RWPE2 (cell line): ENCODE measurements around the gene NEAT1.

Source experiments
- ATAC-seq: fragments of 200-7000 bp; cut with Tn5 transposase; 3 replicates; pipeline ENCODE4 v1.9.1; 2021; ENCODE audit warnings: low read depth
- DNase-seq: peaks from one replicate; pipeline ENCODE4 v3.0.0-alpha.2; 2020; ENCODE audit warnings: low spot score
- H3K27ac ChIP-seq: fragments of 450-650 bp; 2 replicates; pipeline ENCODE4 v1.5.1; 2017; ENCODE audit warnings: mild to moderate bottlenecking; ENCODE audit not compliant: poor library complexity, severe bottlenecking
- H3K27me3 ChIP-seq: fragments of 250-450 bp; sonication (Bioruptor Pico); 2 replicates; pipeline ENCODE4 v1.5.1; 2021; ENCODE audit warnings: mild to moderate bottlenecking, moderate library complexity; ENCODE audit not compliant: insufficient read depth, poor library complexity, severe bottlenecking
- H3K36me3 ChIP-seq: fragments of 250-450 bp; sonication (Bioruptor Pico); 2 replicates; pipeline ENCODE4 v1.5.1; 2020; ENCODE audit warnings: low read depth, mild to moderate bottlenecking, moderate library complexity
- H3K4me1 ChIP-seq: fragments of 250-450 bp; sonication (Bioruptor Pico); 2 replicates; pipeline ENCODE4 v1.5.1; 2021; ENCODE audit warnings: mild to moderate bottlenecking, moderate library complexity; ENCODE audit not compliant: insufficient read depth, poor library complexity, severe bottlenecking
- H3K4me3 ChIP-seq: fragments of 250-450 bp; sonication (Bioruptor Pico); 2 replicates; pipeline ENCODE4 v1.5.1; 2021; ENCODE audit warnings: mild to moderate bottlenecking, moderate library complexity; ENCODE audit not compliant: severe bottlenecking
- H3K9me3 ChIP-seq: fragments of 250-450 bp; sonication (Bioruptor Pico); 2 replicates; pipeline ENCODE4 v1.5.1; 2021; ENCODE audit warnings: mild to moderate bottlenecking, moderate library complexity; ENCODE audit not compliant: severe bottlenecking
- TF ChIP-seq, protein P1 (sequence below): fragments of 450-650 bp; IDR thresholded peaks from one replicate; pipeline ENCODE4 v1.5.1; 2017; ENCODE audit warnings: mild to moderate bottlenecking, moderate library complexity; ENCODE audit not compliant: poor library complexity, severe bottlenecking

NEAT1 gene

DNA sequence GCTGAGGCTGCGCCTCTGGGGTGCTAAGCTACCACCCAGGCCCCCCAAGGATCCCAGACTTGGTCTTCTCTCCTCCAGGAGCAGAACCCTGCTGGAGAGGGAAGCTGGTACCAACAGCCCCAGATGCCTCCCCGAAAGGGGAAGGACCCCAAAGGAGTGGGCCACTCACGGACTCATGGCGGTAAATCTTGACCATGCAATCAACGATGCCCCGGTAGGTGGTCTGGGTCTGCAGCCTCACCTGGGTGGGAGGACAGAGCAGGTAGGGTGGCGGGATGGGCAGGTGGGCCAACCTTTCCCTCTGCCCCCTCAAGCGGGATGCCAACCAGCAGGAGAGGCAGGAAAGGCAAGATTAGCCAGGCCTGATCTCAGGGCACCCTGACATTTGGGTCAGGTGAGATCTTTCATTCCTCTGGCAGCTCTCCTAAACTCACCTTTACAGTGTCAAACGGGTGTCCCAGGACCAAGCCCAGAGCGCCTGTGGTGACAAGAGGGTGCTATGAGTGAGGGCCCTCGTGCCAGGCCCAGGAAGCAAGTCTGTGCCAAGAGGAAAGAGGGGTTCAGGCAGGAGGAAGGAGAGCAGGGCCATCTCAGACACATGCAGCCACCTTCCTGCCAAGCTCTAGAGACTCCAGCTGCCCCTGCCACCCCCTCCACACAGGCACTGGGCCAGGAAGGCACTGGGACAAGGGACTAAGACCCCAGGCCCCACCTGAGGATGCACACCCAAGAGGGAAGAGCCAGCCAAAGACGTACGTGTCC is 42.7 kb upstream of the NEAT1 start:
- ATAC-seq, result no peak
- TF ChIP-seq, protein P1, sequence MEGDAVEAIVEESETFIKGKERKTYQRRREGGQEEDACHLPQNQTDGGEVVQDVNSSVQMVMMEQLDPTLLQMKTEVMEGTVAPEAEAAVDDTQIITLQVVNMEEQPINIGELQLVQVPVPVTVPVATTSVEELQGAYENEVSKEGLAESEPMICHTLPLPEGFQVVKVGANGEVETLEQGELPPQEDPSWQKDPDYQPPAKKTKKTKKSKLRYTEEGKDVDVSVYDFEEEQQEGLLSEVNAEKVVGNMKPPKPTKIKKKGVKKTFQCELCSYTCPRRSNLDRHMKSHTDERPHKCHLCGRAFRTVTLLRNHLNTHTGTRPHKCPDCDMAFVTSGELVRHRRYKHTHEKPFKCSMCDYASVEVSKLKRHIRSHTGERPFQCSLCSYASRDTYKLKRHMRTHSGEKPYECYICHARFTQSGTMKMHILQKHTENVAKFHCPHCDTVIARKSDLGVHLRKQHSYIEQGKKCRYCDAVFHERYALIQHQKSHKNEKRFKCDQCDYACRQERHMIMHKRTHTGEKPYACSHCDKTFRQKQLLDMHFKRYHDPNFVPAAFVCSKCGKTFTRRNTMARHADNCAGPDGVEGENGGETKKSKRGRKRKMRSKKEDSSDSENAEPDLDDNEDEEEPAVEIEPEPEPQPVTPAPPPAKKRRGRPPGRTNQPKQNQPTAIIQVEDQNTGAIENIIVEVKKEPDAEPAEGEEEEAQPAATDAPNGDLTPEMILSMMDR, result no peak
- H3K4me1 ChIP-seq, result peaks cover 13% of the 10 kb centered on the region
- no peaks in the 10 kb centered on the region for H3K36me3 ChIP-seq
- no peak for DNase-seq
- H3K27me3 ChIP-seq, result no peaks in the 10 kb centered on the region
- H3K27ac ChIP-seq, result no peak overlapping the region
- H3K4me3 ChIP-seq, result no peak overlapping the region
- H3K9me3 ChIP-seq, result no peaks in the 10 kb centered on the region

GRCh38 chr11:65380460-65381119 is 42.0 kb upstream of the NEAT1 start:
- TF ChIP-seq, protein P1, result no peak
- Histone ChIP-seq H3K9me3 (no peaks in the 10 kb centered on the region), H3K36me3 (no peaks in the 10 kb centered on the region), H3K4me3 (no peak overlapping the region), H3K27ac (peak overlapping the region; percentile 97), H3K27me3 (no peaks in the 10 kb centered on the region), H3K4me1 (peaks cover 13% of the 10 kb centered on the region)
- no peak for ATAC-seq
- DNase-seq, result no peak

GRCh38 chr11:65381716-65382032 is 40.9 kb upstream of the NEAT1 start:
- Histone ChIP-seq H3K9me3 (no peaks in the 10 kb centered on the region), H3K4me1 (peaks cover 16% of the 10 kb centered on the region), H3K27ac (peak overlapping the region; percentile 97), H3K4me3 (peak overlapping the region; percentile 2), H3K36me3 (no peaks in the 10 kb centered on the region), H3K27me3 (no peaks in the 10 kb centered on the region)
- TF ChIP-seq, protein P1, result no peak
- DNase-seq, result no peak
- peak; percentile 32; the same call in 2 of the 3 replicates for ATAC-seq

DNA sequence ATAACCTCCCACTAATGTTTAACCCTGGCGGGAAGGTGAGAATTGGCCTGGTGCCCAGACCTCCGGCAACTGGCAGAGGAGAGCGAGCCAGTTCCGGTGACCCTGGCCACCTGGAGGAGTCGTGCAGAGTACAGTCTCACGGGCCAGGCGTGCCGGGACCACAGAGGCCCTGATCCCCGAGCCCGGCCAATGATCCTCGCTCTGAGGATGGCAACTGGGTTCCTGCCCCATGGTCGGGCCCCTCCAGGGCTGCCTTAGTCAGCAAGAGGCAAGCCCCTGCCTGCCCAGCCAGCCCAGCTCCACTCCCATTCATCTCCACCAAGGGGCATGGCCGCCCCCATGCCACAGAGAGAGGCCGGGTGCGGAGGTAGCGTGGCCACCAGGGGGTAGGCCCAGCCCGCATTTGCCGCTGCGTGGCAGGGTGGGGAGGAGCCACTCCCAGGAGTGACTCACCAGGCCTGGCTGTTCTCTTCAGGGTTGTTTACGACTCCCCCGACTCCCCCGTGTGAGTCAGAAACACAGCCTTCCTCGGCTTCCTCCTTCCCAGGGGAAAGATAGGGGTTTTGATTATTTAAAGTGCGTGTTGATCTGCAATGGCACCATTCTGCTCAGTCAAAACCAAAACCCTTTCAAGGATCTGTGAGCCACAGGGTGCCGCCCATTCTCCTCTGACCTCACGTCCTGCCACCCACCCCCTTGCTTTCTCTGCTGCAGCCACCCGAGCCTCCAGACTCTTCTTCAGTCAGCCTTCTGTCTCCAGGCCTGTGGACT is 40.4 kb upstream of the NEAT1 start, which contains the start of gene SLC25A45:
SLC25A45 (minus strand) TSS at position 614 of the 771 bp plus-strand sequence. CDS start 695 bp downstream, outside the sequence.
- peak within 1 kb of the TSS; percentile 2 for H3K4me3 ChIP-seq
- H3K36me3 ChIP-seq, result no peaks in the 10 kb centered on the region
- peak; percentile 99 for DNase-seq
- no peaks in the 10 kb centered on the region for H3K27me3 ChIP-seq
- TF ChIP-seq, protein P1, result peak; percentile 89
- peaks cover 16% of the 10 kb centered on the region for H3K4me1 ChIP-seq
- peak; percentile 80 for ATAC-seq
- H3K27ac ChIP-seq, result peak within 1 kb of the TSS; percentile 97
- H3K9me3 ChIP-seq, result no peaks in the 10 kb centered on the region
